Stimulated activated CD4-positive, alpha-beta T cell treated with anti-CD3 and anti-CD28 coated beads, Interleukin-2, amount 100 ng/mL, for 4 hours (primary cell): Measurements from ENCODE around the gene SLC22A12.

ENCODE experiments used
- DNase-seq: peaks from one replicate; pipeline ENCODE4 v3.0.0-alpha.2; 2020; ENCODE audit warnings: low read depth

The SLC22A12 gene

GRCh38 chr11:64628596-64628995 is 37.6 kb downstream of the SLC22A12 start:
- no peak for DNase-seq

GRCh38 chr11:64629103-64629502 is 38.1 kb downstream of the SLC22A12 start:
- DNase-seq: no peak

GRCh38 chr11:64629796-64630562 is 39.0 kb downstream of the SLC22A12 start:
- DNase-seq: no peak

GRCh38 chr11:64631675-64632074 is 40.7 kb downstream of the SLC22A12 start:
- DNase-seq: no peak

- no peak for DNase-seq
Measured at GRCh38 chr11:64632237-64632636, 41.2 kb downstream of the SLC22A12 start.

- DNase-seq: no peak
Measured at GRCh38 chr11:64632654-64633053, 41.6 kb downstream of the SLC22A12 start.

- no peak for DNase-seq
Measured at GRCh38 chr11:64633555-64634159, 42.6 kb downstream of the SLC22A12 start.

- no peak for DNase-seq
Measured at GRCh38 chr11:64637334-64638017, 46.5 kb downstream of the SLC22A12 start.

GRCh38 chr11:64638018-64638665 is 47.1 kb downstream of the SLC22A12 start:
- no peak for DNase-seq

- no peak for DNase-seq
Measured at GRCh38 chr11:64638829-64639228, 47.8 kb downstream of the SLC22A12 start.

- no peak for DNase-seq
Measured at GRCh38 chr11:64639885-64640284, 48.9 kb downstream of the SLC22A12 start.

GRCh38 chr11:64641596-64642417 is 50.8 kb downstream of the SLC22A12 start:
- no peak for DNase-seq

- no peak for DNase-seq
Measured at GRCh38 chr11:64642418-64642735, 51.4 kb downstream of the SLC22A12 start.

- DNase-seq: no peak
Measured at GRCh38 chr11:64642871-64643255, 51.8 kb downstream of the SLC22A12 start.

- DNase-seq: no peak
Measured at GRCh38 chr11:64643256-64643881, 52.3 kb downstream of the SLC22A12 start.

- no peak for DNase-seq
Measured at GRCh38 chr11:64643920-64644646, 53.1 kb downstream of the SLC22A12 start.

GRCh38 chr11:64644647-64645275 is 53.7 kb downstream of the SLC22A12 start:
- no peak for DNase-seq

- no peak for DNase-seq
Measured at GRCh38 chr11:64647019-64647779, 56.2 kb downstream of the SLC22A12 start.

- DNase-seq: no peak
Measured at GRCh38 chr11:64648551-64648950, 57.5 kb downstream of the SLC22A12 start.

GRCh38 chr11:64649291-64649697 is 58.3 kb downstream of the SLC22A12 start:
- DNase-seq: no peak
